CD4-positive, alpha-beta T cell (primary cell): Measurements from ENCODE around the gene PLEKHH3. TPM values are rescaled to one million over a fixed set of nuclear protein-coding genes. Genes with fewer than 3 reads are reported as not detected.

Experiments
- ATAC-seq: fragments of 200-7000 bp; cut with Tn5 transposase; one replicate; pipeline ENCODE4 v1.10.0; 2022; ENCODE audit warnings: mild to moderate bottlenecking; ENCODE audit not compliant: poor library complexity
- CTCF ChIA-PET: fragments of 350-600 bp; sonication (Branson Sonifier 250); formaldehyde crosslinking; loops from one replicate; lab custom pipeline; 2021; ENCODE audit warnings: antibody characterized with exemption, inconsistent platforms; lab: Charles Lee
- POLR2A ChIA-PET: fragments of 350-600 bp; sonication (Branson Sonifier 250); formaldehyde crosslinking; loops from one replicate; lab custom pipeline; 2021; ENCODE audit warnings: antibody characterized with exemption, inconsistent platforms; lab: Charles Lee
- DNase-seq, 14 experiments: peaks; one replicate each; pipeline ENCODE4 v3.0.0-alpha.2; 2013 to 2020; ENCODE audit warnings: mixed read lengths in 2 of 14
- H3K27ac ChIP-seq, 2 donors: one replicate each; pipeline versions ENCODE4 v1.5.1 to v1.7.0; 2013; ENCODE audit warnings: low read length in 2 of 2, low read depth in 1 of 2, mild to moderate bottlenecking in 1 of 2
- H3K27me3 ChIP-seq, 2 experiments: 1 replicate in 1 of 2; 2 replicates in 1 of 2; pipeline versions ENCODE4 v1.6.1 to v1.7.0; 2013; ENCODE audit warnings: low read length in 2 of 2, control low read depth in 1 of 2, mild to moderate bottlenecking in 1 of 2, moderate library complexity in 1 of 2; ENCODE audit not compliant: insufficient read depth in 2 of 2, control insufficient read depth in 1 of 2
- H3K36me3 ChIP-seq: one replicate; pipeline ENCODE4 v1.6.1; 2013; ENCODE audit warnings: low read length, control low read depth; ENCODE audit not compliant: insufficient read depth
- H3K4me1 ChIP-seq: one replicate; pipeline ENCODE4 v1.6.1; 2013; ENCODE audit warnings: low read length, control low read depth; ENCODE audit not compliant: insufficient read depth
- H3K4me3 ChIP-seq: one replicate; pipeline ENCODE4 v1.5.1; 2013; ENCODE audit warnings: mild to moderate bottlenecking, low read length, moderate library complexity
- H3K9me3 ChIP-seq, 2 experiments: 1 replicate in 1 of 2; 2 replicates in 1 of 2; pipeline versions ENCODE4 v1.6.1 to v1.7.0; 2013; ENCODE audit warnings: low read length in 2 of 2, mild to moderate bottlenecking in 2 of 2, control low read depth in 1 of 2, moderate library complexity in 1 of 2; ENCODE audit not compliant: control insufficient read depth in 1 of 2, insufficient read depth in 1 of 2
- H3K27ac Mint-ChIP-seq: one replicate; pipeline ENCODE4 v1.8.0; 2020; ENCODE audit warnings: mixed read lengths
- H3K27me3 Mint-ChIP-seq: one replicate; pipeline ENCODE4 v1.8.0; 2021; ENCODE audit warnings: mixed read lengths
- H3K36me3 Mint-ChIP-seq: one replicate; pipeline ENCODE4 v1.8.0; 2021; ENCODE audit warnings: low read depth, mixed read lengths
- H3K4me1 Mint-ChIP-seq: one replicate; pipeline ENCODE4 v1.8.0; 2021; ENCODE audit warnings: low read depth, mixed read lengths
- H3K4me3 Mint-ChIP-seq: one replicate; pipeline ENCODE4 v1.8.0; 2020; ENCODE audit warnings: mild to moderate bottlenecking, mixed read lengths
- H3K9me3 Mint-ChIP-seq: one replicate; pipeline ENCODE4 v1.8.0; 2020; ENCODE audit warnings: mixed read lengths
- intact Hi-C, 2 experiments: fragments of 100-400 bp; cut with DNase I in 1 of 2; cut with micrococcal nuclease in 1 of 2; formaldehyde crosslinking; loops; one replicate each; pipeline versions ENCODE4 v1.15.1 to v1.9.0; 2023 to 2025; cut with DNase I, micrococcal nuclease
- total RNA-seq, 174 experiments: library from RNA in 2 of 174; stranded (reverse) in 2 of 174; gene quantifications; one replicate each; pipeline ENCODE4 v1.2.3 and lab custom pipeline; 2021 to 2026
- TF ChIP-seq, protein P1 (sequence below): fragments of 200-600 bp; IDR thresholded peaks from one replicate; pipeline ENCODE4 v1.8.0; 2022; ENCODE audit warnings: antibody characterized with exemption, mild to moderate bottlenecking

PLEKHH3 gene
- total RNA-seq, 2 experiments from 2014 or later, result 0.60 to 1.1 TPM

DNA sequence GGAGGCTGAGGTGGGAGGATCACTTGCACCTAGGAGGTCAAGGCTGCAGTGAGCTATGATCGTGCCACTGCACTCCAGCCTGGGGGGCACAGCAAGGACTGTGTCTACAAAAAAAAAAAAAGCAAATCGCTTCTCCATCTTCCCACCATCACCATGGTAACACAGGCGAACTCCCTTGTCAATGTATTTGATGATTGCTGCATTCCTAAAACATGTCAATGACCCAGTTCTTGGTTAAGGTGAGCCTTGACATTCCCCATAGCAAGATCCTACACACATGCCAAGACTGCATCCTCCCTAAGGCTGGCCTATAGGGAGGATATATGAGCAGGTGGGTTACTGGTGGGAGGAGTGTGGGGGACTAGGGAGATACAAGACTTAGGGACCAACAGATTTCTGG lies 17.7 kb upstream of the PLEKHH3 start:
- Histone ChIP-seq H3K4me1 (no peaks in the 10 kb centered on the region), H3K4me3 (no peak overlapping the region), H3K9me3 (no peaks in the 10 kb centered on the region), H3K27me3 (no peaks in the 10 kb centered on the region), H3K36me3 (peaks cover 8% of the 10 kb centered on the region), H3K27ac (no peak overlapping the region)
- no peak for DNase-seq
- Mint-ChIP-seq H3K36me3 (peaks cover 9% of the 10 kb centered on the region), H3K27me3 (no peaks in the 10 kb centered on the region), H3K9me3 (no peaks in the 10 kb centered on the region), H3K27ac (no peak overlapping the region), H3K4me1 (no peaks in the 10 kb centered on the region), H3K4me3 (no peak overlapping the region)
- POLR2A ChIA-PET, result no interaction called here
- intact Hi-C loops, result no loop called here
- TF ChIP-seq, protein P1, sequence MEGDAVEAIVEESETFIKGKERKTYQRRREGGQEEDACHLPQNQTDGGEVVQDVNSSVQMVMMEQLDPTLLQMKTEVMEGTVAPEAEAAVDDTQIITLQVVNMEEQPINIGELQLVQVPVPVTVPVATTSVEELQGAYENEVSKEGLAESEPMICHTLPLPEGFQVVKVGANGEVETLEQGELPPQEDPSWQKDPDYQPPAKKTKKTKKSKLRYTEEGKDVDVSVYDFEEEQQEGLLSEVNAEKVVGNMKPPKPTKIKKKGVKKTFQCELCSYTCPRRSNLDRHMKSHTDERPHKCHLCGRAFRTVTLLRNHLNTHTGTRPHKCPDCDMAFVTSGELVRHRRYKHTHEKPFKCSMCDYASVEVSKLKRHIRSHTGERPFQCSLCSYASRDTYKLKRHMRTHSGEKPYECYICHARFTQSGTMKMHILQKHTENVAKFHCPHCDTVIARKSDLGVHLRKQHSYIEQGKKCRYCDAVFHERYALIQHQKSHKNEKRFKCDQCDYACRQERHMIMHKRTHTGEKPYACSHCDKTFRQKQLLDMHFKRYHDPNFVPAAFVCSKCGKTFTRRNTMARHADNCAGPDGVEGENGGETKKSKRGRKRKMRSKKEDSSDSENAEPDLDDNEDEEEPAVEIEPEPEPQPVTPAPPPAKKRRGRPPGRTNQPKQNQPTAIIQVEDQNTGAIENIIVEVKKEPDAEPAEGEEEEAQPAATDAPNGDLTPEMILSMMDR, result no peak
- CTCF ChIA-PET, result no interaction called here
- no peak for ATAC-seq

DNA sequence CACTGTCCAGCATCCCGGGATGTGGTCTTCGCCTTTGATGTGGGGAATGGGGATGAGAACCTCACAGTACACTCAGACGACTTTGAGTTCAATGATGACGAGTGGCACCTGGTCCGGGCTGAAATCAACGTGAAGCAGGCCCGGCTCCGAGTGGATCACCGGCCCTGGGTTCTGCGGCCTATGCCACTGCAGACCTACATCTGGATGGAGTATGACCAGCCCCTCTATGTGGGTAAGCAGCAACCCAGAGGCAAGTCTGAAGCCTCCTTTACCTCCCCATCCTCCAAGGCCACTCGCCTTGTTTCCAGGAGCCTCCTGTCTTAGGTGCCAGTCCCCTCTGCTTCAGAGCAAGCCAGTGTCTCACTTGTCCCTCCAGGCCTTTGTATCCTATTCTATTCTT lies 15.7 kb upstream of the PLEKHH3 start:
- CTCF ChIA-PET, result no interaction called here
- no peaks in the 10 kb centered on the region for H3K27me3 Mint-ChIP-seq
- H3K27ac ChIP-seq, result no peak overlapping the region
- H3K27ac Mint-ChIP-seq, result no peak overlapping the region
- H3K4me3 Mint-ChIP-seq, result no peak overlapping the region
- TF ChIP-seq, protein P1, result no peak
- POLR2A ChIA-PET, result no interaction called here
- H3K4me1 Mint-ChIP-seq, result no peaks in the 10 kb centered on the region
- H3K36me3 Mint-ChIP-seq, result peaks cover 6% of the 10 kb centered on the region
- intact Hi-C loops, result no loop called here
- no peaks in the 10 kb centered on the region for H3K9me3 Mint-ChIP-seq
- H3K9me3 ChIP-seq, result no peaks in the 10 kb centered on the region
- no peaks in the 10 kb centered on the region for H3K27me3 ChIP-seq
- no peak for DNase-seq
- H3K4me1 ChIP-seq, result no peaks in the 10 kb centered on the region
- H3K36me3 ChIP-seq, result peaks cover 8% of the 10 kb centered on the region
- no peak overlapping the region for H3K4me3 ChIP-seq
- ATAC-seq, result no peak

DNA sequence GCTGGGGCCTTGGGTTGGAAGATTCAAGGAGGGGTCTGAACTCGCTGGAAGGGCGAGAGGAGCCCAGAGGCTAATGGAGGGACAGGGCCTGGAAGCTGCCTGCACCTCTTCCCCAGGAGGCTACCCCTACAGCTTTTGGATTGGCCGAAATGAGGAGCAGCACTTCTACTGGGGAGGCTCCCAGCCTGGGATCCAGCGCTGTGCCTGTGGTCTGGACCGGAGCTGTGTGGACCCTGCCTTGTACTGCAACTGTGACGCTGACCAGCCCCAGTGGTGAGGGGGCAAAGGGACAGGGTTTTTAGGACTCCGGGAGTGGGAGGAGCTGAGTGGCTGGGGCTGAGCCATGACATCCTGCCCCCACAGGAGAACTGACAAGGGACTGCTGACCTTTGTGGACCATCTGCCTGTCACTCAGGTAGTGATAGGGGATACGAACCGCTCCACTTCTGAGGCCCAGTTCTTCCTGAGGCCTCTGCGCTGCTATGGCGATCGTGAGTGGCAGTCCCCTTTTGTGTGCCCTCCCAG lies 14.3 kb upstream of the PLEKHH3 start:
- no peak for DNase-seq
- H3K4me1 ChIP-seq, result no peaks in the 10 kb centered on the region
- Mint-ChIP-seq H3K27me3 (no peaks in the 10 kb centered on the region), H3K9me3 (no peaks in the 10 kb centered on the region), H3K4me1 (no peaks in the 10 kb centered on the region), H3K36me3 (peaks cover 5% of the 10 kb centered on the region), H3K4me3 (no peak overlapping the region), H3K27ac (no peak overlapping the region)
- TF ChIP-seq, protein P1, result no peak
- H3K9me3 ChIP-seq, result no peaks in the 10 kb centered on the region
- intact Hi-C loops, result no loop called here
- H3K36me3 ChIP-seq, result peaks cover 7% of the 10 kb centered on the region
- ATAC-seq, result no peak
- no peak overlapping the region for H3K4me3 ChIP-seq
- CTCF ChIA-PET, result no interaction called here
- POLR2A ChIA-PET, result no interaction called here
- H3K27me3 ChIP-seq, result no peaks in the 10 kb centered on the region
- H3K27ac ChIP-seq, result no peak overlapping the region
